H1 (cell line): ENCODE data around the gene PTGES3L. TPM values are rescaled to one million over a fixed set of nuclear protein-coding genes. Genes with fewer than 3 reads are reported as not detected.

Source experiments
- ATF3 ChIP-seq: IDR thresholded peaks from 2 replicates; pipeline ENCODE4 v1.6.1; 2011; ENCODE audit warnings: low read depth, mild to moderate bottlenecking, low read length; ENCODE audit not compliant: insufficient read depth
- GABPA ChIP-seq: IDR thresholded peaks from 2 replicates; pipeline ENCODE4 v1.6.1; 2011; ENCODE audit warnings: mild to moderate bottlenecking, low read length, moderate library complexity, borderline replicate concordance; ENCODE audit not compliant: insufficient read depth
- TBP ChIP-seq: IDR thresholded peaks from 2 replicates; pipeline ENCODE4 v1.6.1; 2011; ENCODE audit warnings: low read depth, low read length, improper control_type of control experiment
- polyA plus RNA-seq, 7 experiments: library from polyadenylated mRNA; depleted of rRNA in 3 of 7; stranded (reverse) in 5 of 7; unstranded in 2 of 7; fragments of >200 nt in 5 of 7; fragments of 200-250 nt in 2 of 7; gene quantifications; 1 replicate in 5 of 7; 2 replicates in 1 of 7; 4 replicates in 1 of 7; pipeline versions ENCODE4 v1.2.1 to v1.2.3, GENCODE V29; 2011 to 2013; ENCODE audit warnings: missing spikeins in 2 of 7, mixed read lengths in 2 of 7
- total RNA-seq: library from RNA; stranded (reverse); fragmentation: NEBNext Ultra II Directional; extraction: Animal tissue kit (Norgen Biotek cat#: 25700); gene quantifications from 2 replicates; pipeline ENCODE4 v1.2.1, GENCODE V29; 2021

PTGES3L gene
- total and polyA plus RNA-seq, 2 of the 8 experiments (the other 6 are each of a cell fraction or from before 2014, with no cell fraction given) = 3.0 to 3.6 TPM

- no peak for TF ChIP-seq GABPA
- TF ChIP-seq TBP = no peak
- no peak for TF ChIP-seq ATF3
Observed at GRCh38 chr17:43014020-43014648, 34.3 kb upstream of the PTGES3L start (continued).
